Type B pancreatic cell (in vitro differentiated cells): Measurements from ENCODE around the gene IMMT. TPM values are rescaled to one million over a fixed set of nuclear protein-coding genes. Genes with fewer than 3 reads are reported as not detected.

Source experiments
- DNase-seq: peaks from one replicate; pipeline ENCODE4 v3.0.0; 2021; ENCODE audit warnings: mixed read lengths; ENCODE audit not compliant: unreplicated experiment; ENCODE audit errors: extremely low spot score
- H3K27ac Mint-ChIP-seq: 2 replicates; pipeline ENCODE4 v1.8.0; 2021; ENCODE audit warnings: mild to moderate bottlenecking, mixed read lengths
- H3K27me3 Mint-ChIP-seq: 2 replicates; pipeline ENCODE4 v1.8.0; 2021; ENCODE audit warnings: mixed read lengths
- H3K36me3 Mint-ChIP-seq: 2 replicates; pipeline ENCODE4 v1.8.0; 2021; ENCODE audit warnings: mixed read lengths
- H3K4me1 Mint-ChIP-seq: one replicate; pipeline ENCODE4 v1.8.0; 2021; ENCODE audit warnings: mixed read lengths; ENCODE audit not compliant: unreplicated experiment
- H3K4me3 Mint-ChIP-seq: 2 replicates; pipeline ENCODE4 v1.8.0; 2021; ENCODE audit warnings: mild to moderate bottlenecking, mixed read lengths
- H3K9me3 Mint-ChIP-seq: 2 replicates; pipeline ENCODE4 v1.8.0; 2021; ENCODE audit warnings: mixed read lengths
- total RNA-seq: library from RNA; stranded (reverse); gene quantifications from 2 replicates; pipeline ENCODE4 v1.2.1, GENCODE V29; 2021; ENCODE audit warnings: low replicate concordance
- TF ChIP-seq, protein P1 (sequence below): fragments of 200-600 bp; sonication (generic); conservative IDR thresholded peaks from 2 replicates; pipeline ENCODE4 v1.5.0; 2021; ENCODE audit warnings: antibody characterized with exemption, mild to moderate bottlenecking

The IMMT gene
- total RNA-seq, 1 donor from 2014 or later: 108 TPM

GRCh38 chr2:86213056-86213455, 17.8 kb upstream of the IMMT start:
- Mint-ChIP-seq H3K36me3 (peaks cover 23% of the 10 kb centered on the region), H3K4me3 (no peak overlapping the region), H3K27ac (no peak overlapping the region), H3K27me3 (no peaks in the 10 kb centered on the region), H3K9me3 (no peaks in the 10 kb centered on the region), H3K4me1 (peaks cover 13% of the 10 kb centered on the region)
- no peak for DNase-seq
- TF ChIP-seq, protein P1, sequence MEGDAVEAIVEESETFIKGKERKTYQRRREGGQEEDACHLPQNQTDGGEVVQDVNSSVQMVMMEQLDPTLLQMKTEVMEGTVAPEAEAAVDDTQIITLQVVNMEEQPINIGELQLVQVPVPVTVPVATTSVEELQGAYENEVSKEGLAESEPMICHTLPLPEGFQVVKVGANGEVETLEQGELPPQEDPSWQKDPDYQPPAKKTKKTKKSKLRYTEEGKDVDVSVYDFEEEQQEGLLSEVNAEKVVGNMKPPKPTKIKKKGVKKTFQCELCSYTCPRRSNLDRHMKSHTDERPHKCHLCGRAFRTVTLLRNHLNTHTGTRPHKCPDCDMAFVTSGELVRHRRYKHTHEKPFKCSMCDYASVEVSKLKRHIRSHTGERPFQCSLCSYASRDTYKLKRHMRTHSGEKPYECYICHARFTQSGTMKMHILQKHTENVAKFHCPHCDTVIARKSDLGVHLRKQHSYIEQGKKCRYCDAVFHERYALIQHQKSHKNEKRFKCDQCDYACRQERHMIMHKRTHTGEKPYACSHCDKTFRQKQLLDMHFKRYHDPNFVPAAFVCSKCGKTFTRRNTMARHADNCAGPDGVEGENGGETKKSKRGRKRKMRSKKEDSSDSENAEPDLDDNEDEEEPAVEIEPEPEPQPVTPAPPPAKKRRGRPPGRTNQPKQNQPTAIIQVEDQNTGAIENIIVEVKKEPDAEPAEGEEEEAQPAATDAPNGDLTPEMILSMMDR: no peak

GRCh38 chr2:86211796-86212188, 16.5 kb upstream of the IMMT start:
- TF ChIP-seq, protein P1: no peak
- Mint-ChIP-seq H3K9me3 (no peaks in the 10 kb centered on the region), H3K4me1 (peaks cover 6% of the 10 kb centered on the region), H3K27me3 (no peaks in the 10 kb centered on the region), H3K27ac (no peak overlapping the region), H3K4me3 (no peak overlapping the region), H3K36me3 (peaks cover 27% of the 10 kb centered on the region)
- DNase-seq: no peak

DNA sequence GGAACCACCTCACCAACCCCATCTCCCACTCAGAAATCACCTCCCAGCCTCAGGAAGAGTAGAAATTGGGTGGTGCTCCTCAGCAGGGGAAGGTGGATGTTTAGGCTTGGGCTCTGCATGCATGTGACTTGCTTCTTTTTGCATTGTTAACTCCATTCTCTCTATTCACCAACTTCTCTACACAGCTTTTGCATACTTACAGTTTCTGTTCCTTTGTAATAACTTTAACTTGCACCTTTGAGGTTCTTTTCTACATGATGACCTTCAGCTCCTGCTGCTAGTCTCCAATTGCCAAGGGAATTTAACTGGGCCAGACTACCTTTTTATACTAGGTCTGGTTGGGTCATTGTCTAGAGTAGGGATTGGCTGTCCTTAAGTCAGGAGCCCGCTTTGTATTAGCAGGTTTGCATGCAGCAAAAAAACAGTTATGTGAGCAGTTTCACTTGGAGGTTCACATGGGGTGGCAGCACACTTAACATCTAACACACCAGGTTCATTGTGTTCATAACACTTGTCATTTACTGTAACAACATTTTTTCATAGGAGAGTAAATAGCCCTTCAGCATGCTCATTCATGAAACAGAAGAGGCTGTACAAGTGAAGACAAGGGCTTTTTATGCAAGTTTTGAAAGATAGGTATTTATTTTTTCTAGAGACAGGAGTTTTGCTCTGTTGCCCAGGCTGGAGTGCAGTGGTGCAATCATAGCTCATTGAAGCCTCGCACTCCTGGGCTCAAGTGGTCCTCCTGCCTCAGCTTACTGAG, 16.0 kb upstream of the IMMT start:
- DNase-seq: no peak
- H3K9me3 Mint-ChIP-seq: no peaks in the 10 kb centered on the region
- no peaks in the 10 kb centered on the region for H3K27me3 Mint-ChIP-seq
- no peak overlapping the region for H3K27ac Mint-ChIP-seq
- no peak overlapping the region for H3K4me3 Mint-ChIP-seq
- TF ChIP-seq, protein P1: no peak
- H3K36me3 Mint-ChIP-seq: peaks cover 31% of the 10 kb centered on the region
- peaks cover under 1% of the 10 kb centered on the region for H3K4me1 Mint-ChIP-seq

- DNase-seq: no peak
- Mint-ChIP-seq H3K27ac (no peak overlapping the region), H3K36me3 (peaks cover 8% of the 10 kb centered on the region), H3K9me3 (no peaks in the 10 kb centered on the region), H3K27me3 (no peaks in the 10 kb centered on the region), H3K4me1 (peaks cover 17% of the 10 kb centered on the region), H3K4me3 (no peak overlapping the region)
- TF ChIP-seq, protein P1: no peak
Observed at GRCh38 chr2:86204458-86204857, 9.2 kb upstream of the IMMT start.

DNA sequence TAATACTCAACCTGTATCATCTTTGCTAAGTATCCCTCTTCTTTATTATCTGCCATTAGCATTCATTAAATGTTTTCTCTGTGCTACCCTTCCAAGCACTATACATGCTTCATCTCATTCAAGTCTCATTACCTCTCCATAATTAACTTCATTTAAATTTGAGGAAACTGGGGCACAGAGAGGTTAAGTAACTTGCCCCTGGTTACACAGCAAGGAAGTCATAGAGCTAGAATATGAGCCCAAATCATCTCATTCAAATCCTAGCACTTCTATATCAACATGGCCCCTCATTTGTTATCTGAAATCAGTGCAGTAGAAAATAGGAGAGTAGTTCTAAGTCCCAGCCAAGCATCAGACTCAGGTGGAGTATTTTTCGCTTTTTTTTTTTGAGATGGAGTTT, 8.4 kb upstream of the IMMT start:
- TF ChIP-seq, protein P1: no peak
- no peak overlapping the region for H3K27ac Mint-ChIP-seq
- H3K27me3 Mint-ChIP-seq: no peaks in the 10 kb centered on the region
- DNase-seq: no peak
- H3K9me3 Mint-ChIP-seq: no peaks in the 10 kb centered on the region
- H3K4me3 Mint-ChIP-seq: no peak overlapping the region
- peaks cover 8% of the 10 kb centered on the region for H3K36me3 Mint-ChIP-seq
- peaks cover 21% of the 10 kb centered on the region for H3K4me1 Mint-ChIP-seq
